ENCODE data around the gene ARSI.

DNA sequence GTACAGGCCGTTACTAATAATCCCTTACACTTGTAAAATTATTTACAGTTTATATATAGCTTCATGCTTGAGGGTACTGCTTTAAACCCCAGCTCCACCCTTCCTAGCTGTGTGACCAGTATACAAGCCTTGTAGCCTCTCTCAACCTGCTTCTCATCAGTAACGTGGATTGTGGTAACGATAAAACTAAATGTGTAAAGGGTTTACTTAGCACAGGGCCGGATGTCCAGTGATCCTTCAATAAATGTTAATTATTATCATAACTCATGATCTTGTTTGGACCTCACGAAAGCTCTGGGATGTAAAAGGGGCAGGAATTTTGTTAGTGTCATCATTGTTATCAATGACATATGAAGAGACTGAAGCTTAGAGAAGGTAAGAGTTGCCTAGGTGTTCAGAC lies 7.5 kb upstream of the ARSI start:
- no peak for TF ChIP-seq EZH2 (IDR thresholded peaks at IDR 0.05; ENCODE audit: low read length, unreplicated experiment)
- TF ChIP-seq, protein P1, sequence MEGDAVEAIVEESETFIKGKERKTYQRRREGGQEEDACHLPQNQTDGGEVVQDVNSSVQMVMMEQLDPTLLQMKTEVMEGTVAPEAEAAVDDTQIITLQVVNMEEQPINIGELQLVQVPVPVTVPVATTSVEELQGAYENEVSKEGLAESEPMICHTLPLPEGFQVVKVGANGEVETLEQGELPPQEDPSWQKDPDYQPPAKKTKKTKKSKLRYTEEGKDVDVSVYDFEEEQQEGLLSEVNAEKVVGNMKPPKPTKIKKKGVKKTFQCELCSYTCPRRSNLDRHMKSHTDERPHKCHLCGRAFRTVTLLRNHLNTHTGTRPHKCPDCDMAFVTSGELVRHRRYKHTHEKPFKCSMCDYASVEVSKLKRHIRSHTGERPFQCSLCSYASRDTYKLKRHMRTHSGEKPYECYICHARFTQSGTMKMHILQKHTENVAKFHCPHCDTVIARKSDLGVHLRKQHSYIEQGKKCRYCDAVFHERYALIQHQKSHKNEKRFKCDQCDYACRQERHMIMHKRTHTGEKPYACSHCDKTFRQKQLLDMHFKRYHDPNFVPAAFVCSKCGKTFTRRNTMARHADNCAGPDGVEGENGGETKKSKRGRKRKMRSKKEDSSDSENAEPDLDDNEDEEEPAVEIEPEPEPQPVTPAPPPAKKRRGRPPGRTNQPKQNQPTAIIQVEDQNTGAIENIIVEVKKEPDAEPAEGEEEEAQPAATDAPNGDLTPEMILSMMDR (conservative IDR thresholded peaks at IDR 0.05; ENCODE audit: low read depth, low read length): no peak

All from PC-3 (cell line).